Measurements from ENCODE around the gene SOCS7.

GRCh38 chr17:38353086-38353604, 1.5 kb downstream of the SOCS7 start:
- TF ChIP-seq, protein P1, sequence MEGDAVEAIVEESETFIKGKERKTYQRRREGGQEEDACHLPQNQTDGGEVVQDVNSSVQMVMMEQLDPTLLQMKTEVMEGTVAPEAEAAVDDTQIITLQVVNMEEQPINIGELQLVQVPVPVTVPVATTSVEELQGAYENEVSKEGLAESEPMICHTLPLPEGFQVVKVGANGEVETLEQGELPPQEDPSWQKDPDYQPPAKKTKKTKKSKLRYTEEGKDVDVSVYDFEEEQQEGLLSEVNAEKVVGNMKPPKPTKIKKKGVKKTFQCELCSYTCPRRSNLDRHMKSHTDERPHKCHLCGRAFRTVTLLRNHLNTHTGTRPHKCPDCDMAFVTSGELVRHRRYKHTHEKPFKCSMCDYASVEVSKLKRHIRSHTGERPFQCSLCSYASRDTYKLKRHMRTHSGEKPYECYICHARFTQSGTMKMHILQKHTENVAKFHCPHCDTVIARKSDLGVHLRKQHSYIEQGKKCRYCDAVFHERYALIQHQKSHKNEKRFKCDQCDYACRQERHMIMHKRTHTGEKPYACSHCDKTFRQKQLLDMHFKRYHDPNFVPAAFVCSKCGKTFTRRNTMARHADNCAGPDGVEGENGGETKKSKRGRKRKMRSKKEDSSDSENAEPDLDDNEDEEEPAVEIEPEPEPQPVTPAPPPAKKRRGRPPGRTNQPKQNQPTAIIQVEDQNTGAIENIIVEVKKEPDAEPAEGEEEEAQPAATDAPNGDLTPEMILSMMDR (IDR thresholded peaks at IDR 0.05) = no peak
- no peak for TF ChIP-seq POLR2A (IDR thresholded peaks at IDR 0.05)
